Activated CD4-positive, CD25-positive, alpha-beta regulatory T cell (primary cell): ENCODE results near the gene BCL6B.

ENCODE experiments used
- DNase-seq, 4 experiments: peaks; one replicate each; lab custom pipeline; 2025; lab: John Stamatoyannopoulos, UW

The BCL6B gene

DNA sequence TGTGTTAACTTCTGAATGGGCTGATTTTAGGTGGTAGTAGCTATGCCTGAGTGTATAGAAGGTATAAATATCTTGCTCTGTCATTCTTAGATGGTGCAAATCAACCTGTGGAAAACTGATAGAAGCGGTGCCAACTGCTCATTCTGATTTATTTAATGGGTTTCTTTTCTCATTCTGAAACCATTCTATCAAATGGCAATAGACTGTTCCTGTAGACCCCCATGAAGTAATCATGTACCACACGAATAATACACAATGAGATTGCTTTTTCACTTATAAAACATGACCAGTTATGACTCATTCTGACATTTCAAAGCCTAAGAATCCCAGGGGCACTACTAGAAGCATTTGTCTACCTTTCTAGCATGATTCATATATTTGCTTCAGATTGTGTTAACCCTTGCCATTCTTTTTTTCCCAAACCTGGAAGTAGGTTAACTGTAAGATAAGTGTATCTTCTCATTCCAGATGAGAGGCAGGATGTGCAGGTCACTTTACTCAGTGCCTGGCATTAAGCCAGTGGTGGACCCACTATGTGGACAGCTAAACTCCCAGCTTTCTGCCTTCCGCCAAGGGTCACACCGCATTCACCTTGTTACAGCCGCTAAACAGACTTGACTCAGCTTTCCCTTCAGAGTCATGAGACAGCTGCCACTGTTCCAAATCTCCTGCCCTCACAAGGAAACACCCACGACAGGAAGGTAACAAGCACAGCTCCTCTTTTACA, 37.5 kb downstream of the BCL6B start:
- no peak for DNase-seq

DNA sequence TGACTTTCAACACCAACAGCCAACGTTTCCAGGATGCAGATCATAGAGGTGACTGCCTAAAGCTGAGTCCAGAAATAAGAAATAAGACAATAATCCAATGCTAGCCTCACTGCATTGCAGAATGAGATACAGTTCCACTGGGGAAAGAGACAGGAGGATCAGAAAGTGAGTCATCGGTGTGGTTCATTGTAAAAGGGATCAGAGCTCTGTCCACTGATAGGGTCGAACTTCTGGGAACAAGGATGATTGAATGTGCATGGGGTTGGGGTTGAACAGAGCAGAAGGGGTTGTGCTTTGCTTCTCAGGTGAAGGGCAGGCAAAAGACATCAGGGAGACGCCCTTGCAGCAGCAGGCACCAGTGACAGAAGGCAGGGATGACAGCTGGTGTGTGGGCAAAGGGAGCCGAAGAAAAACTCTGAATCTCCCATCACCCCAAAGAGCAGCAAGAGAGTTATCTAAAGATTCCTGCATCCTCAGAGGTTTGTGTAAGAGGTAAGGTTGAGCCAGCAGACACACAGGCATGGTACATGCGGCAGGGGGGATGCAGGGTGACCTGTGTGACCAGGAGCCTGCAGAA, 40.8 kb downstream of the BCL6B start:
- no peak for DNase-seq

DNA sequence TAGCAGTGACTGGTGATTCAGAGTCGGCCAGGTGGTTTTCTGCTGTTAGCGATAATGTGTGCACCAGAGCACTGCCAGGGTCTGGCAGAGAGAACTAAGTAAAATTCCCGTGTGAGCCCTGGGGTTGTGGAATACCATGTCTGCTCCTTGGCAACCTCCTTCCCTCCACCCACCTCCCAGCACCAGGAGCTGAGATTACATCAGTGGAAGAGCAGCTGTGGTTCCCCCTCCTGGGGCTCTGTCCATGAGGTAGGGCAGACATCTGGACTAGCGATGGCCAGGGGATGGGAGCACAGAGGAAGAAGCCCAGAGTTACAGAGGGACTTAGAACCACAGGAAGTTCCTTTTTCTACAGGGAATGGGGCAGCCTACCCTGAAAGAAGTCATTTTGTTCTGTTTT, 41.4 kb downstream of the BCL6B start:
- DNase-seq, result no peak

DNA sequence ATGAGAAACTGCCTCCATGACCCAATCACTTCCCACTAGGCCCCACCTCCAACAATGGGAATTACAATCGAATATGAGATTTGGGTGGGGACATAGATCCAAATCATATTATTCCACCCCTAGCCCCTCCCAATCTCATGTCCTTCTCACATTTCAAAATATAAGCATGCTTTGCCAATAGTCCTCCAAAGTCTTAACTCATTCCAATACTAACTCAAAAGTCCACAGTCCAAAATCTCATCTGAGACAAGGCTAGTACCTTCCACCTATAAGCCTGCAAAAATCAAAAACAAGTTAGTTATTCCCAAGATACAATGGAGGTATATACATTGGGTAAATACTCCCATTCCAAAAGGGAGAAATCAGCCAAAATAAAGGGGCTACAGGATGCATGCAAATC, 44.3 kb downstream of the BCL6B start:
- DNase-seq, result no peak

DNA sequence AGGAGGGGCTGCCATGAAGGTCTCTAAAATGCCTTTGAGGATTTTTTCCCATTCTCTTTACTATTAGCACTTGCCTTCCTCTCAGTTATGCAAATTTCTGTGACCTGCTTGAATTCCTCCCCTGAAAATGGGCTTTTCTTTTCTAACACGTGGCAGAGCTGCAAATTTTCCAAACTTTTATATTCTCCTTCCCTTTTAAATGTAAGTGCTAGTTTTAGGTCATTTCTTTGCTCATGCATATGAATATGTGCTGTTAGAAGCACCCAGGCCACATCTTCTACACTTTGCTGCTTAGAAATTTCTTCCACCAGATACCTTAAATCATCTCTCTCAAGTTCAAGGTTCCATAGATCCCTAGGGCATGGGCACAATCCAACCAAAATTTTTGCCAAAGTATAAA, 45.4 kb downstream of the BCL6B start:
- DNase-seq, result no peak

DNA sequence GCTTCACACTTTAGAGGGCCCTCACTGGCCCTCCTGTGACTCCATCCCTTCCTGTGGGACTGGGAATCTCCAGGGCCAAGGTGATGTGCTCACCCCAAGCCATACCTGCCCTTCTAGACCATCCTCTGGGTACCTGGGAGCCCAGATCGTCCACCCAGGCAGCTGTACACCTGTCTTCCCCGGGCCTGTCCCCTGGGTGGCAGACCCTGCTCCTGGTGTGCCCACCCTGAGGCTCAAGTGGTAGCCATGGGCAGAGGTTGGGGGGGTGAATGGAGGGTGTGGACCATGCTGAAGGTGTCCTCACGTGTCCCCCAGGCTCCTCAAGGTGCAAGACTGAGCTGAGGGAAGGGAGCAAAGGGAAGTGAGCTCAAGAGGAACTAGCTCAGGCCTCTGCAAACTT, 47.9 kb downstream of the BCL6B start:
- no peak for DNase-seq

DNA sequence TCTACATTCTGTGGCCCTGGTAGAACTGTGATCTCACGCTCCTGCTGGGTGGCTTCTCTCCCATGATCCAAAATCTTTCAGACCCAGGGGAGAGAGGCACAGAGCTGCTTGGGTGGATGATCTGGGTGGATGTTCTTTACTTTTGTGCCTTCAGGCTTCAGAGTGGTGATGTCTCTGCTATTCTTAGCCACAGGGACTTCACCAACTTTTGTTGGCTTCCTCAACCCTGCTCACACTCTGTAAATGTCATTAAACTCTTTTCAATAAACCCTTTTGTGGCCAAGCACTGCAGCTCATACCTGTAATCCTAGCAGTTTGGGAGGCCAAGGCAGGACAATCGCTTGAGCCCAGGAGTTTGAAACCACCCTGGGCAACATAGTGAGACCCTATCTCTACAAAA, 49.6 kb downstream of the BCL6B start:
- no peak for DNase-seq

DNA sequence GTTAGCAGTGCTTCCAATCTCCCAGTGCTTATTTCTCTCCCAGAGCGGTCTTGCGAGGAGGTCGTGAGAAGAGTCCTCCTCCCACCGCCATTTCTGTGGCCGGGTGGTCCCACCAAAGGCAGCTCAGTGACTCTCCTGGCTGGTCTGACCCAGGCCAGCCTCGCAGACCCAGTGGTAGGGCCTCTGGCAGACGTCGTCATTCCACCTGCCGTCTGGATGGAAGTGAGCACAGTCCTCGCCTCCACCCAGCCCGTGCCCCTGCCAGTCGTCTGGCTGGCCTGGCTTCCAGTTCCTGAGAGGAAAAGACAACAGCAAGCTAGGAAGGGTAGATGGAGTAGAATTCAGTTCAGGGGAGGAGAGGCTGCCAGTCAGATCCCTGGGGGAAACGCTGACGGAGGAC, 52.1 kb downstream of the BCL6B start:
- DNase-seq, result no peak

DNA sequence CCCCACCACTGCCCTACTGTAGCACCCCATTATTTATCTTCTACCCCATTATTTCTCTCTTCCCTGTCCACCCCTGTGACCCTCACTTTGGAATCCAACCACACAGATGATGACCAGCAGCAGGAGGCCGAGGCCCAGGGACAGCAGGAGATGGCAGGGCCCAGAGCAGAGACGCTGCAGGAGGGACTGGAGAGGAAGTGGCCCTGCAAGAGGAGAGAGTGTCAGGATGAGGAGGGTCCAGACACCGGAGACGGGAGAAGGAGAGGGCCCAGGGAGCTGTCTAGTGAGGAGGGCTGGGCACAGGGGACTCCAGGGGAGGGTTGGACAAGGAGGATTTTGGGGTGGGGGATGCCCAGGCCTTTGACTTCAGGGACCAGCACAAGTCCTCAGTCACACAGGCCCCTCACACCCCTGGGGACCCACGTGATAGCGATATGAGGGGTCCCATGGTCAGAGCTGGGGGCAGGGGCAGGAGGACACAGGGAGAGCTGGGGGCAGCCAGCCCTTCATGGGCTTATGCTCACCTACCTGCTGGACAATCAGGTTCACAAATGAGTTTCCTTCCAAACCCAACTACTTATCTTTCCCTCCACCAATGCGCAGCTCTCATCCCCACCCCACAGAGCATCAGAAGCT, 55.2 kb downstream of the BCL6B start:
- DNase-seq, result no peak

DNA sequence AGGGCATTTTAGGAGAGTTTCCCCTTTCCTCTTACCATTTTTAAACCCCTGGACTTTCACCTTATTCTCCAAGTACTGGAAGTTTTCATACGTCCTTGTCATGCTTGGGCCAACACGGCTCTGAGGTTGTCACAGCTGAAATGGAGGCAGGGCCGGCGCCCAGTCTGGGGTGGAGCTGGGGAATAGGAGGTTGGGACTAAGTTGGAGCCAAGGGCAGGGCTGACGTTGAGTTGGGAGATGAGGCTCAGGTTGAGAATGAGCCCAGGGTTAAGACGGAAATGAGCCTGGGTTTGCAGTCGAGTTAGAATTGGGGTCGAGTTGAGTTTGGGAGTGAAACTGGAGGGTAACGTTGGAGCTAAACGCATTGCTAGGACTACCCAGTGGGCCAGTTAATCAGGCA, 55.9 kb downstream of the BCL6B start:
- DNase-seq, result no peak
